GM13977 (cell line): ENCODE results near the gene IL17RB.

Source experiments
- DNase-seq: peaks from one replicate; pipeline ENCODE4 v3.0.0; 2012; ENCODE audit warnings: low spot score
- in situ Hi-C: fragments of 300-500 bp; cut with MboI; formaldehyde crosslinking; loops from one replicate; pipeline ENCODE4 v1.12.0; 2022; ENCODE audit warnings: low sequenced_read_pairs, low pct_unique_long_range_greater_than_20kb, mixed read lengths, inconsistent platforms; ENCODE audit not compliant: unreplicated experiment
- TF ChIP-seq, protein P1 (sequence below): IDR thresholded peaks from 2 replicates; pipeline ENCODE4 v1.5.1; 2012; ENCODE audit warnings: mild to moderate bottlenecking, control low read depth; ENCODE audit not compliant: insufficient read depth; ENCODE audit errors: extremely low read depth, missing control alignments

Gene IL17RB

GRCh38 chr3:53816425-53816824 is 29.9 kb upstream of the IL17RB start:
- in situ Hi-C loops: no loop called here
- no peak for DNase-seq
- TF ChIP-seq, protein P1, sequence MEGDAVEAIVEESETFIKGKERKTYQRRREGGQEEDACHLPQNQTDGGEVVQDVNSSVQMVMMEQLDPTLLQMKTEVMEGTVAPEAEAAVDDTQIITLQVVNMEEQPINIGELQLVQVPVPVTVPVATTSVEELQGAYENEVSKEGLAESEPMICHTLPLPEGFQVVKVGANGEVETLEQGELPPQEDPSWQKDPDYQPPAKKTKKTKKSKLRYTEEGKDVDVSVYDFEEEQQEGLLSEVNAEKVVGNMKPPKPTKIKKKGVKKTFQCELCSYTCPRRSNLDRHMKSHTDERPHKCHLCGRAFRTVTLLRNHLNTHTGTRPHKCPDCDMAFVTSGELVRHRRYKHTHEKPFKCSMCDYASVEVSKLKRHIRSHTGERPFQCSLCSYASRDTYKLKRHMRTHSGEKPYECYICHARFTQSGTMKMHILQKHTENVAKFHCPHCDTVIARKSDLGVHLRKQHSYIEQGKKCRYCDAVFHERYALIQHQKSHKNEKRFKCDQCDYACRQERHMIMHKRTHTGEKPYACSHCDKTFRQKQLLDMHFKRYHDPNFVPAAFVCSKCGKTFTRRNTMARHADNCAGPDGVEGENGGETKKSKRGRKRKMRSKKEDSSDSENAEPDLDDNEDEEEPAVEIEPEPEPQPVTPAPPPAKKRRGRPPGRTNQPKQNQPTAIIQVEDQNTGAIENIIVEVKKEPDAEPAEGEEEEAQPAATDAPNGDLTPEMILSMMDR: no peak

- in situ Hi-C loops: no loop called here
- no peak for DNase-seq
- TF ChIP-seq, protein P1: no peak
Measured at GRCh38 chr3:53817211-53817610, 29.2 kb upstream of the IL17RB start.

DNA sequence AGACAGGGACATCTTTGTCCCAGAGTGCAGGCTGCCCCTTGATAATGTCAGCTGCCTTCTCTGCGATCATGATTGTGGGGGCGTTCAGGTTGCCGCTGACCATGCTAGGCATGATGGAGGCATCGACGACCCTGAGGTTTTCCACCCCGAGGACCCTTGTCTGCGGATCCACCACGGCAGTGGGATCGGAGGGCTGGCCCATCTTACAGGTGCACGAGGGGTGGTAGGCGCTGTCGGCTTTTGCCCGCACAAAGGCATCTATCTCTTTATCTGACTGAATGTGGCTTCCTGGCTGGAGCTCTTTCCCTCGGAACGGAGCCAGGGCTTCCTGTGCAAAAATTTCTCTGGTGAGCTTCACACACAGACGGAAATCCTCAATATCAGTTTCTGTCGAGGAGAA is 28.6 kb upstream of the IL17RB start:
- DNase-seq: no peak
- TF ChIP-seq, protein P1: no peak
- in situ Hi-C loops: no loop called here

DNA sequence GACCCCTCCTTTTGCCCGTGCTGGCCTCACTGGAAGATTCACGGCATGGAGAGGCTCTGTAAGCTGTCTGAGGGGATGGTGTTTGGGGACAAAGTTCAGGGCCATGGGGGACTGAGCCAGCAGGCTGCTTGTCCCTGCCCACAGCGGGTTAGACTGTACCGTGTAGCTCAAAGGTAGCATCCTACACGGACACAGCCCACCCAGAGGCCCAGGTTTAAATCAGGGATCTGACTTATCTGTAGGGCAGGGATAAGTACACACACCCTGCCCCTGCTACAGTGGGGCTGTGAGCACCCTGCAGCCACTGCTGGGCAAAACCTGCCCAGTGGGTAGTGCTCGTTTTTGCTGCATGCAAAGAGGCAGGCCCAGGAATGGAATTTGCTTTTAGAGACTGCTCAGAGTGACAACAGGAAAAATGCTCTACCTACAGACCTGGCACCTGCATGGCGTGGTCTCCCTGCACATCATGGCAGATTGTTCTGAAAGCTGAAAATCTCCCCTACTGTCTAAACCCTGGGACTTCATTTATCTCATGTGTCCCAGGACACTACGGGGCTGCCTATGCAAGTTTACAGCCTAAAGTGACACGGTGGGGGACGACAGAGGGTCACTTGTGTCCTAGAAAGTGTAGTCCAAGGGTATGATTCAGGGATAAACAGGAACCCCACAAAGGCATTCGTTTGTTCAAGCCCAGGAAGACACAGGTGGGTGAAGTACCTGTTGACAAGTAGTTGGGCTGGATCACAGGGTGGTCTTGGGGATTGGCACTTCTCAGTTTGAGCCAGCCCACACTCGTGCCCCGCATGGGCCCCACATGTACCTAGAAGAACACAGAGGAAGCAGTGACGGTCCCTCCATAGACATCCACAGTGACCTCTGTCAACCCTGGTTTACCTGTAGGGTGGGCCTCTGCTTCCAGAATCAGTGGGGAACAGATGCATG is 27.9 kb upstream of the IL17RB start:
- TF ChIP-seq, protein P1: no peak
- no peak for DNase-seq
- in situ Hi-C loops: no loop called here

- TF ChIP-seq, protein P1: no peak
- no peak for DNase-seq
- in situ Hi-C loops: no loop called here
Measured at GRCh38 chr3:53819163-53819868, 27.1 kb upstream of the IL17RB start.

DNA sequence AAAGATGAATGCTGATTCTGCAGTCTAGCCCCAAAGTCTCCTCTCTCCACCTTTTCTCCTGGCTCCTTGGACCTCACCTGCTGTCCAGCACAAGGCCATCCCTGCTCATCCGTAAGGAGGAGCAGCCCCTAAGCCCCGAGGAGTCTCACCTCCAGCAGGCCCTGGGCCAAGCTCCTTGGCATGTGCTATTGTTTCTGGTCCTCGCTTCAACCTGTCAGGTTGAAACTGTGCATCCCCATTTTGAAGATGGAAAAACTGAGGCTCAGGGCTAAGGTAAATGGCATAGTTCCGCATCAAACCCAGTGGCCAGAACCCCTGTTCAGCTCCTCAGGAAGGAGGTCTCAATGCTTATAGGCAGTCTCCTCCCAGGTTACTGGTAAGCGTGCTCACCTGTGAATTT is 26.3 kb upstream of the IL17RB start:
- in situ Hi-C loops: no loop called here
- DNase-seq: no peak
- TF ChIP-seq, protein P1: no peak
